Right lobe of liver (tissue), 6 donors: ENCODE data around the gene DOCK1. TPM values are rescaled to one million over a fixed set of nuclear protein-coding genes. Genes with fewer than 3 reads are reported as not detected.

ENCODE experiments used
- ATAC-seq, 4 donors: fragments of 200-7000 bp; cut with Tn5 transposase; one replicate each; pipeline ENCODE4 v1.9.1; 2020; ENCODE audit warnings: mild to moderate bottlenecking in 4 of 4, moderate library complexity in 4 of 4
- DNase-seq, 3 donors: peaks; one replicate each; pipeline ENCODE4 v3.0.0-alpha.2; 2020
- H3K27ac ChIP-seq, 3 donors: fragments of 200-600 bp; one replicate each; pipeline ENCODE4 v1.8.0; 2022
- H3K27me3 ChIP-seq, 2 donors: fragments of 200-600 bp; one replicate each; pipeline ENCODE4 v1.8.0; 2022
- H3K36me3 ChIP-seq, 4 donors: fragments of 200-600 bp; sonication (generic) in 1 of 4; one replicate each; pipeline versions ENCODE4 v1.5.1 to v1.8.0; 2017 to 2022; ENCODE audit warnings: control low read depth in 1 of 4
- H3K4me1 ChIP-seq, 4 donors: fragments of 200-600 bp; sonication (generic) in 1 of 4; one replicate each; pipeline versions ENCODE4 v1.5.1 to v1.8.0; 2017 to 2022; ENCODE audit warnings: control low read depth in 1 of 4
- H3K4me3 ChIP-seq, 3 donors: fragments of 200-600 bp; one replicate each; pipeline ENCODE4 v1.8.0; 2022
- H3K9me3 ChIP-seq, 4 donors: fragments of 200-600 bp; sonication (generic) in 1 of 4; one replicate each; pipeline versions ENCODE4 v1.5.1 to v1.8.0; 2017 to 2022; ENCODE audit warnings: control low read depth in 1 of 4
- CTCF ChIP-seq, 4 donors: fragments of 200-600 bp in 3 of 4; fragments of 450-650 bp in 1 of 4; IDR thresholded peaks; one replicate each; pipeline versions ENCODE4 v1.5.1 to v1.8.0; 2016 to 2022; ENCODE audit warnings: antibody characterized with exemption in 4 of 4, mild to moderate bottlenecking in 2 of 4
- POLR2A ChIP-seq: fragments of 450-650 bp; IDR thresholded peaks from one replicate; pipeline ENCODE4 v1.6.1; 2017; ENCODE audit warnings: antibody characterized with exemption, mild to moderate bottlenecking
- WGBS: methylation state at CpG from one replicate; pipeline ENCODE4 v1.1.6; 2018; ENCODE audit warnings: low coverage, low lambda C conversion rate; ENCODE audit not compliant: insufficient coverage; ENCODE audit errors: missing lambda C conversion rate; 5-methylcytosine and 5-hydroxymethylcytosine counted together
- intact Hi-C, 2 donors: fragments of 100-400 bp; cut with DNase I; formaldehyde crosslinking; loops; one replicate each; pipeline versions ENCODE4 v1.11.2 to v1.14.1; 2022
- total RNA-seq, 6 experiments: library from RNA; depleted of rRNA in 2 of 6; stranded (reverse); fragments of >200 nt in 2 of 6; fragmentation: NEBNext Ultra II Directional in 3 of 6; extraction: Animal tissue kit (Norgen Biotek cat#: 25700) in 3 of 6; gene quantifications; one replicate each; pipeline versions ENCODE4 v1.1.0 to v1.2.4, GENCODE V29; 2016 to 2023
- donor health status: DM: no; HTN: yes; CAD: no.
- donor health status: DM: no; HTN: no; CAD: no.
- donor health status: DM: no; HTN: no; CAD: no.
- donor health status: DM: no; HTN: yes; CAD: no.
- donor health status: DM: no; HTN: yes; CAD: no.

The DOCK1 gene
- total RNA-seq, 6 experiments from 2014 or later: 13.8 to 17.8 (median 14.6) TPM

GRCh38 chr10:127299956-127300689, 394.9 kb downstream of the DOCK1 start:
- H3K27ac ChIP-seq: peak overlapping the region in 2 of 3 donors; percentile 5 to 57
- H3K36me3 ChIP-seq: no peaks in the 10 kb centered on the region
- intact Hi-C loops: no loop called here
- H3K4me3 ChIP-seq: no peak overlapping the region
- ATAC-seq (peak in 3 of 4 donors; percentile 45 to 65 (median 54)), DNase-seq (peak in 1 of 3 donors; percentile 32)
- H3K27me3 ChIP-seq: no peaks in the 10 kb centered on the region
- H3K4me1 ChIP-seq: peaks cover 0 to 16% (median 0%) of the 10 kb centered on the region in 4 donors
- H3K9me3 ChIP-seq: no peaks in the 10 kb centered on the region
- 62% methylated on average over 9 of the region's 13 CpGs for WGBS
- TF ChIP-seq POLR2A (no peak), CTCF (IDR thresholded peaks at IDR 0.05) (no peak)

GRCh38 chr10:127300868-127301321, 395.7 kb downstream of the DOCK1 start:
- intact Hi-C loops: no loop called here
- Histone ChIP-seq H3K27me3 (no peaks in the 10 kb centered on the region), H3K9me3 (no peaks in the 10 kb centered on the region), H3K4me3 (no peak overlapping the region), H3K4me1 (peaks cover 0 to 16% (median 0%) of the 10 kb centered on the region in 4 donors), H3K27ac (peak overlapping the region; percentile 5 to 57 (median 45)), H3K36me3 (no peaks in the 10 kb centered on the region)
- 57% methylated on average over 6 of the region's 11 CpGs for WGBS
- DNase-seq (no peak), ATAC-seq (peak; percentile 87 to 95 (median 92))
- TF ChIP-seq CTCF (IDR thresholded peaks at IDR 0.05): no peak
- TF ChIP-seq POLR2A: no peak

GRCh38 chr10:127302343-127302742, 397.1 kb downstream of the DOCK1 start:
- H3K27me3 ChIP-seq: no peaks in the 10 kb centered on the region
- DNase-seq (no peak), ATAC-seq (no peak)
- H3K9me3 ChIP-seq: no peaks in the 10 kb centered on the region
- no peak overlapping the region for H3K27ac ChIP-seq
- WGBS: 74% methylated on average over 3 of the region's 3 CpGs
- intact Hi-C loops: no loop called here
- H3K4me1 ChIP-seq: peaks cover 0 to 16% (median 0%) of the 10 kb centered on the region in 4 donors
- no peak overlapping the region for H3K4me3 ChIP-seq
- TF ChIP-seq POLR2A (no peak), CTCF (IDR thresholded peaks at IDR 0.05) (no peak)
- no peaks in the 10 kb centered on the region for H3K36me3 ChIP-seq

- 46% methylated on average over 2 of the region's 2 CpGs for WGBS
- Histone ChIP-seq H3K27me3 (no peaks in the 10 kb centered on the region), H3K27ac (no peak overlapping the region)
Measured at GRCh38 chr10:127303105-127303504, 397.9 kb downstream of the DOCK1 start.

More at GRCh38 chr10:127303105-127303504, 397.9 kb downstream of the DOCK1 start:
- ATAC-seq (no peak), DNase-seq (no peak)
- no peaks in the 10 kb centered on the region for H3K36me3 ChIP-seq
- H3K4me1 ChIP-seq: peaks cover 0 to 16% (median 0%) of the 10 kb centered on the region in 4 donors
- TF ChIP-seq POLR2A (no peak), CTCF (IDR thresholded peaks at IDR 0.05) (no peak)
- H3K4me3 ChIP-seq: no peak overlapping the region
- no peaks in the 10 kb centered on the region for H3K9me3 ChIP-seq
- intact Hi-C loops: no loop called here
